Measurements from ENCODE around the gene ERBB4. TPM values are rescaled to one million over a fixed set of nuclear protein-coding genes. Genes with fewer than 3 reads are reported as not detected.

ERBB4 gene
- total RNA-seq, 1 experiment from 2014 or later, result not detected

DNA sequence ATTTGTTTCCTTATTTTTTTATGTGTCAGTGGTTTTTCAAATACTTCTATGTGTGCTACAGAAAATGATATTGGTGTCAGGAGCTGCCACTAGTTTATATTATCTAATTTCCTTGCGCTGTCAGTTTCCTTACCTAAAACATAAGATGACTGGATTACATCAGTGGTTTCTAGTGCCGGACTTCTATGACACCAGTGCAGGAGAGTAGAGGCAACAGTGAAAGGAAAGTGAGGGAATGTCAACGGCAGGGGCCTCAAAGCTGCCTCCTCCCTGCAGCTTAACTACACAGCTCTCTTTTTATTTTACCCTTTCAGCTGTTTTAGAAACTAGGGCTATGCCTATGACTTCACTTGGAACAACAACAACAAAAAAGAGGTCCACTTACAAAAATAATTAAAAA, 6.5 kb downstream of the ERBB4 start:
- TF ChIP-seq, protein P1, sequence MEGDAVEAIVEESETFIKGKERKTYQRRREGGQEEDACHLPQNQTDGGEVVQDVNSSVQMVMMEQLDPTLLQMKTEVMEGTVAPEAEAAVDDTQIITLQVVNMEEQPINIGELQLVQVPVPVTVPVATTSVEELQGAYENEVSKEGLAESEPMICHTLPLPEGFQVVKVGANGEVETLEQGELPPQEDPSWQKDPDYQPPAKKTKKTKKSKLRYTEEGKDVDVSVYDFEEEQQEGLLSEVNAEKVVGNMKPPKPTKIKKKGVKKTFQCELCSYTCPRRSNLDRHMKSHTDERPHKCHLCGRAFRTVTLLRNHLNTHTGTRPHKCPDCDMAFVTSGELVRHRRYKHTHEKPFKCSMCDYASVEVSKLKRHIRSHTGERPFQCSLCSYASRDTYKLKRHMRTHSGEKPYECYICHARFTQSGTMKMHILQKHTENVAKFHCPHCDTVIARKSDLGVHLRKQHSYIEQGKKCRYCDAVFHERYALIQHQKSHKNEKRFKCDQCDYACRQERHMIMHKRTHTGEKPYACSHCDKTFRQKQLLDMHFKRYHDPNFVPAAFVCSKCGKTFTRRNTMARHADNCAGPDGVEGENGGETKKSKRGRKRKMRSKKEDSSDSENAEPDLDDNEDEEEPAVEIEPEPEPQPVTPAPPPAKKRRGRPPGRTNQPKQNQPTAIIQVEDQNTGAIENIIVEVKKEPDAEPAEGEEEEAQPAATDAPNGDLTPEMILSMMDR (IDR thresholded peaks at IDR 0.05; ENCODE audit: unreplicated experiment), result no peak
- POLR2A ChIA-PET, result no interaction called here
- intact Hi-C loops (cut with micrococcal nuclease), result no loop called here
- Mint-ChIP-seq H3K36me3 (ENCODE audit: insufficient read depth, unreplicated experiment) (no peaks in the 10 kb centered on the region), H3K9me3 (ENCODE audit: unreplicated experiment) (no peaks in the 10 kb centered on the region), H3K4me3 (ENCODE audit: unreplicated experiment) (no peak overlapping the region), H3K27me3 (ENCODE audit: insufficient read depth, unreplicated experiment) (peaks cover 71% of the 10 kb centered on the region), H3K4me1 (ENCODE audit: insufficient read depth, unreplicated experiment) (peaks cover 8% of the 10 kb centered on the region), H3K27ac (ENCODE audit: low read depth, unreplicated experiment) (no peak overlapping the region)
- BruUV-seq (replicated peaks), result no TSS peak
- no peak for DNase-seq (ENCODE audit: unreplicated experiment)
- CTCF ChIA-PET, result interaction anchor here (0.7 to 1.1 kb wide), 2 partner anchors 95 to 99 kb away, joined by 3 read pairs; no protein-coding TSS in a partner anchor

DNA sequence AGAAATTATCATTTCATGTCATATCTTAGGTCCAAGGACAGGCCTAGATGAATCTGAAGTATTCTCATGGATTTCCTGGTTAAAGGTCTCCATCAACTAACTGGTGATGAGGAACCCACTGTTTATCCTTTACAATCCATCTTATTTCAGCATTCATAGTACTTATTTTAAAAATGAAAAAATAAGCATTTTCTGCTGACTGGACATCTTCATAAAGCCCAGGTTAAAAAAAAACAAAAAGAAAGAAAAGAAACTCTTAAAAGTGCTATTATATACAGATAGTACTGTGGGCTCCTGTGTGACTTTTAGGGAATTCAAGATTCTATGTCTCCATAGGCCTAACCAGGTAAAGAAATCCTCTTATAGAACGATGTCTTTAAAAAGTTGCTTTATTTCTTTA, 7.1 kb downstream of the ERBB4 start:
- intact Hi-C loops (cut with micrococcal nuclease), result no loop called here
- no peak overlapping the region for H3K4me3 Mint-ChIP-seq (ENCODE audit: unreplicated experiment)
- CTCF ChIA-PET, result no interaction called here
- no peak for DNase-seq (ENCODE audit: unreplicated experiment)
- TF ChIP-seq, protein P1 (IDR thresholded peaks at IDR 0.05; ENCODE audit: unreplicated experiment), result no peak
- no peak overlapping the region for H3K27ac Mint-ChIP-seq (ENCODE audit: low read depth, unreplicated experiment)
- BruUV-seq (replicated peaks), result no TSS peak
- peaks cover 65% of the 10 kb centered on the region for H3K27me3 Mint-ChIP-seq (ENCODE audit: insufficient read depth, unreplicated experiment)
- no peaks in the 10 kb centered on the region for H3K9me3 Mint-ChIP-seq (ENCODE audit: unreplicated experiment)
- no peaks in the 10 kb centered on the region for H3K36me3 Mint-ChIP-seq (ENCODE audit: insufficient read depth, unreplicated experiment)
- peaks cover 2% of the 10 kb centered on the region for H3K4me1 Mint-ChIP-seq (ENCODE audit: insufficient read depth, unreplicated experiment)
- POLR2A ChIA-PET, result no interaction called here

- TF ChIP-seq, protein P1 (IDR thresholded peaks at IDR 0.05; ENCODE audit: unreplicated experiment), result no peak
- Mint-ChIP-seq H3K27me3 (ENCODE audit: insufficient read depth, unreplicated experiment) (peaks cover 60% of the 10 kb centered on the region), H3K9me3 (ENCODE audit: unreplicated experiment) (no peaks in the 10 kb centered on the region), H3K4me1 (ENCODE audit: insufficient read depth, unreplicated experiment) (no peaks in the 10 kb centered on the region), H3K27ac (ENCODE audit: low read depth, unreplicated experiment) (no peak overlapping the region), H3K4me3 (ENCODE audit: unreplicated experiment) (no peak overlapping the region), H3K36me3 (ENCODE audit: insufficient read depth, unreplicated experiment) (no peaks in the 10 kb centered on the region)
- ChIA-PET POLR2A (no interaction called here), CTCF (no interaction called here)
- no peak for DNase-seq (ENCODE audit: unreplicated experiment)
- intact Hi-C loops (cut with micrococcal nuclease), result no loop called here
- BruUV-seq (replicated peaks), result no TSS peak
These were observed 7.6 kb downstream of the ERBB4 start for GRCh38 chr2:212530991-212531390.

GRCh38 chr2:212530373-212530772, 8.2 kb downstream of the ERBB4 start:
- POLR2A ChIA-PET, result no interaction called here
- Mint-ChIP-seq H3K27ac (ENCODE audit: low read depth, unreplicated experiment) (no peak overlapping the region), H3K27me3 (ENCODE audit: insufficient read depth, unreplicated experiment) (peaks cover 58% of the 10 kb centered on the region), H3K9me3 (ENCODE audit: unreplicated experiment) (no peaks in the 10 kb centered on the region), H3K36me3 (ENCODE audit: insufficient read depth, unreplicated experiment) (no peaks in the 10 kb centered on the region), H3K4me3 (ENCODE audit: unreplicated experiment) (no peak overlapping the region), H3K4me1 (ENCODE audit: insufficient read depth, unreplicated experiment) (no peaks in the 10 kb centered on the region)
- DNase-seq (ENCODE audit: unreplicated experiment), result no peak
- TF ChIP-seq, protein P1 (IDR thresholded peaks at IDR 0.05; ENCODE audit: unreplicated experiment), result no peak
- no TSS peak for BruUV-seq (replicated peaks)
- intact Hi-C loops (cut with micrococcal nuclease), result no loop called here
- CTCF ChIA-PET, result no interaction called here
